Activated CD4-positive, alpha-beta T cell treated with anti-CD3 and anti-CD28 coated beads for 48 hours (primary cell): ENCODE measurements around the gene RUSC2.
"Not testable (repeated sequence)": the region's sequence is repeated elsewhere in the genome, so short reads cannot be mapped to it uniquely, and the experiment has no call there.

Experiments used
- DNase-seq: peaks from one replicate; pipeline ENCODE4 v3.0.0-alpha.2; 2020

Gene RUSC2

GRCh38 chr9:35526087-35526801, 36.3 kb downstream of the RUSC2 start:
- DNase-seq: no peak

GRCh38 chr9:35529161-35529823, 39.4 kb downstream of the RUSC2 start:
- DNase-seq: no peak

- DNase-seq: no peak
Observed at GRCh38 chr9:35533398-35533797, 43.5 kb downstream of the RUSC2 start.

- DNase-seq: not testable (repeated sequence)
Observed at GRCh38 chr9:35534921-35535320, 45.0 kb downstream of the RUSC2 start.

GRCh38 chr9:35537913-35538312, 48.0 kb downstream of the RUSC2 start:
- no peak for DNase-seq

- no peak for DNase-seq
Observed at GRCh38 chr9:35538361-35539234, 48.7 kb downstream of the RUSC2 start.
